ENCODE results near the gene CCNL2.

The CCNL2 gene

DNA sequence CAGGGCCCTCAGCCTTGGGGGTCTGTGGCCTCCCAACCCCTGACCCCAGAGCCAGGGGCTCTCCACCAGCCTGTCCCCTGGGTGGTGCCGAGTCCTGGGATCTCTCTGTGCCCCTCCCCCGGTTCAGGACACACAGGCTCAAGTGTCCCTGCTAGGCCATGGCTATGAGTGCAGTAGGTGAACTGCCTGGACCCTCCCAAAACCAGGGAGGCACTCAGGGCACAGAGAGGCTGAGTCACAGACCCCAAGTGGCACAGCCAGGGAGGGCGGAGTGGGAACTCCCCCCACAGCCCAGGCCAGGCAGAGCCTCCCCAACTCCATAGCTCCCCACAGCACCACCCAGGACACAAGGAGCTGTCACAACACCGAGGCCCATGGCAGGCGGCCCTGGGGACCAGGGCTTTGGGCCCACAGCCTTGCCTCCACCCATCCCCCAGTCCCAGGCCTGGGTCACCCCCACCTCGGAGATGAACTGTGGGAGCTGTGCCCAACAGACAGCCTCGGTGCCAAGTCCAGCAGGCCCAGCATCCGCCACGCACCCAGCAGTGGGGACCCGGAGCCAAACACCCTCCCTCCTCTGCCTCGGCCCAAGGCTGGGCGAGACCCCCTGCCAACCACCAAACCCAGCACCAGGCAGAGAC is 53.2 kb downstream of the CCNL2 start:
- DNase-seq (ENCODE audit: extremely low read depth in 1 of 2, low read depth in 1 of 2) = no peak

DNA sequence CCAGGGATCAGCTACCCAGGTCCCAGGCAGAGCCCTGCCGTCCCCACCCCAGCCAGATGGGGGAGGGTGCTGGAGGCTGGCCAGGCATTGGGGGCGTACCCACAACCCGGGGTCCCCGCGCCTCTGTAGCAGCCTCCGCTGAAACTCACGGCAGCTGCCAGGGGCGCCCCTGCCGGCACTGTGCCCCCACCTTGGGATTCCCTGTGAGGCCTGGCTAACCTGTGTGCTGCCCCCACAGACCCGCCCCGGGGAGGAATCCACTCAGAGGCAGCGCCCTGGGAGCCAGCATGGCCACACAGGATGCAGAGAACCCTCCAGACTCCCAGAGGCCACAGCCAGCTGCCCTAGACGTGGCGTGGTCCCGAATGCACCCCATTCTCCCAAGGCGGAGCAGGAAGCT is 53.8 kb downstream of the CCNL2 start:
- DNase-seq (ENCODE audit: extremely low read depth in 1 of 2, low read depth in 1 of 2) = no peak

DNA sequence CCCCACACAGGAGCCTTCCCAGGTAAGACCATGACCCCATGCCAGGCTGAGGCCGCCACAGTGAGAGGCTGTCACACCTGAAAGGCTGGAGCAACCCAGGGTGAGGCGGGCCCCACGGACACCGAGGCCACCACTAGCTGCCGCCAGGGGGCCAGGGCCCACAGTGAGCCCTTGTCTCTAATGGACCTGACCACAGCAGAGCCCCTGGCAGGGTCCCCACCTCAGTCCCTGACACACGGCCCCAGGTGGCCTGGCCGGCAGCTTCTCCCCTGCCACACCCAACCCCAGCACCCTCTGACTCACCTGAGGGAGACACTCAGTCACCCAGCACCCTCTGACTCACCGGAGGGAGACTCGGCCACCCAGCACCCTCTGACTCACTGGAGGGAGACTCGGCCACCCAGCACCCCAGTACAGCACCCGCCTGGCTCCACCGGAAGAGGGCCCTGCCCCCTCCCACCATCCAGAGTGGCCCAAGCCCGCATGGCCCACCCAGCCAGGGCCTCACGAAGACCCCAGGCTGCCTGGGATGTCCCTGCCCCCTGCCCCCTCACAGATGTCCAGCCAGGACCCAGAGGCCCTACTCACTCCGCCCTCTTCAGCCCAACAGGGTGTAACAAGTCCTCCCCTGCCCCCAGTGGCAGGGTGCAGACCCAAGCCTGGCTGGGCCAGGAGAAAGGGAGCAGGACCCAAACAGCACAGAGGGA is 54.3 kb downstream of the CCNL2 start:
- DNase-seq (ENCODE audit: extremely low read depth in 1 of 2, low read depth in 1 of 2) = no peak

DNA sequence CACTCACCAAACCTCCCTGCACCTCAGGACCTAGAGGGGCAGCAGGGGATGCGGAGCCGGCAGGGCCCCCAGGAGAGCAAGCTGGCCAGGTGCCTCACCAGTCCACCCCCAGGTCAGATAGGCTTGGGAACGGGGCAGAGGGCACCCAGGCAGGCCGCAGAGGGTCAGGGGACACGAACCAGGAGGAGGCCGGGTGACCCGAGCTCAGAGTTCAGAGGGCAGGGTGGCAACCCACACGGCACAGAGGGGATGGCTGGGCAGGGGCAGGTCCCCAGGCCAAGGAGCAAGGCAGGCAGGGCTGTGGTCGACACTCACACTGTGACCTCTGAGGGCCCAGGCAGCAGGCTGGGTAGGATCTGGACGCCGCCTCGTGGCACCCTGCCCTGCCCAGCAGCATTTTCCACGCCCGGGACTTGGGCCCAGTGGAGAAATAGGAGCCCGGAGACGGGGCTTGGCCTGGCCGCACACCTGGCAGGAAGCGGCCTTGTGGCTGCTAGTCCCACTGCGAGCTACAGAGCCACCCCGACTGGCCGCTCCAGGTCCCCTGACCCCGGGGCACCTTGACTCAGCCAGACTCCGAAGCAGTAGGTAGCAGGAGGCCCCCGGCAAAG is 55.2 kb downstream of the CCNL2 start:
- no peak for DNase-seq (ENCODE audit: extremely low read depth in 1 of 2, low read depth in 1 of 2)

DNA sequence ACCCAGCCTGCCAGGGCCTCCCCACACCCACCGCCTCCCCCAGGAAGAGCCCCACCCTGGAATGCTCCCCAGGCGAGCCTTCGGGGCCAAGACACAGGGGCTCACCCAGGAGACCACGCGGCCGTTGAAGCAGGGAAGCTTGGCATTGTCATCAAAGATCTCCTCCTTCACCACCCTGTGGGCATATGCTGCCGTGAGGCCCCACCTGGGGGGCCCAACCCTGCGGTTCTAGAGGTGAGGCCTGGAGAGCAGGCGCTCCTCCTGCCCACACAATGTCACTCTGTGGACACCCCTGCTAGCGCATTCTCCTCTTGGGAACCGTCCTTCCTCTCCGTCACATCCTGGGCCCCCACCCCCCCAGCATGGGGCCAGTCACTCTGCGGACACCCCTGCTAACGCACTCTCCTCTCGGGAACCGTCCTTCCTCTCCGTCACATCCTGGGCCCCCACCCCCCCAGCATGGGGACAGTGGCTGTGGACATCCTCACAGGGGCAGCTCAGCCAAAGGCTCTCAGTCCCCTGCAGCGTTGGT is 56.5 kb downstream of the CCNL2 start:
- no peak for DNase-seq (ENCODE audit: extremely low read depth in 1 of 2, low read depth in 1 of 2)

DNA sequence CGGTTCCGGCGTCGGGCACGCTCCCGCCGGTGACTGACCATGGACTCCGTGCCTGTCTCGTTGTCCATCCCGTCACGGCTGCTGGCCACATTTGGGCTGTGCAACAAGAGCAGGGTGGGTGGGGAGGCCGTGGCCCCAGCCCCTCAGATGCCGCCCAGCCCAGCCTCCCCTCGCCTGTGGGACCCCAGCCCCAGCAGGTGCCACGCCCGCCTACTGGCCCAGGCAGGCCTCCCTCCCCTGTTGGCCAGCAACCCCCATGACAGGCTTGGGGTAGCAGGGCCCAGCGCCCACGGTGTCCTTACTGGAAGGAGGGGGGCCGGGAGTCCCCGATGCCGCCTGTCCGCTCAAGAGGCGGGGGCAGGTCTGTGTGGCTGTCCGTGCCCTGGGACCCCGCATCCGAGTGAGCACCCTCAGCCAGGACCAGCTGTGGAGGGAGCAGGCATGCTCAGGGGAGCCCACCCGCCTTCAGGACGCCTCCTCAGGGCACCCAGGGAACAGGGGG is 57.0 kb downstream of the CCNL2 start:
- no peak for DNase-seq (ENCODE audit: extremely low read depth in 1 of 2, low read depth in 1 of 2)

DNA sequence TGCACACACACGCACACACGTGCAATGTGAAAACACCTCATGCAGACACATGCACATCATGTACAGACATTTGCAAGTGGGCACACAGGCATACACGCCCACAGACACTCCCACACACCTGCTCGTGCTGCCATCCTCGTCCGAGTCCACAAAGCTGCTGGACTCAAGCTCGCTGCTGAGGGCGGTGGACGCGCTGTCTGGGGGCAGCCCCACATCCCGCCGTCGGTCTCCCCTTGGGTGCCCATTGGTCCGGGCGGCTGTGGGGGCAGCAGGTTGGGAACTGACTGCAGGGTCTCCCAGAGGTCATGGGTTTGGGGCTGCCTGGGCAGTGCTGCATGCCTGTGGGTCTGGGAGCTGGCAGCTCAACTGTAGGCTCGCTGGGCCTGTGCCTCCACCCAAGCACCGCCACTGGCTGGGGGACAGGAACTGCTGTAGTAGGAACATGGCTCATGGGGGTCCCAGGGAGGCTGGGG is 57.5 kb downstream of the CCNL2 start:
- DNase-seq (ENCODE audit: extremely low read depth in 1 of 2, low read depth in 1 of 2) = no peak

DNA sequence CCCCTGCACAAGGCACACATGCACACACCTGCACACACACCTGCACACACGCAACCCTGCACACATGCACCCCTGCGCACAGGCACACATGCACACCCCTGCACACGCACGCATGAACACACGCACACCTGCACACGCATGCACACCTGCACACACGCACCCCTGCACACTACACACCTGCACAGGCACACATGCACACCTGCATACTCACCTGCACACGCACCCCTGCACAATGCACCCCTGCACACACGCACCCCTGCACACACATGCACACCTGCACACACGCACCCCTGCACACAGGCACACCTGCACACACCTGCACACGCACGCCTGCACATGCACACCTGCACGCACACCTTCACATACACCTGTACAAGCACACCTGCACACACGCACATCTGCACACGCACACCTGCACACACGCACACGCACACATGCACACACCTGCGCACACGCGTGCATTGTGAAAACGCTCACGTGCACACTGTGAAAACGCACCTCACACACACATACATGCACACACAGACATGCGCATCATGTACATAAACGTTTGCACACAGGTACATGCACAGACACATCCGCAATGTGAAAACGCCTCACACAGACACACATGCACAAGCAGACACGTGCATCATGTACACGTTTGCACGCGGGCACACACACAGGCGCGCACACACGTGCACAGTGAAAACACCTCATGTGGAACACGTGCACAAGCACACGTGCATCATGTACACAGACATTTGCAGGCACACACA is 58.2 kb downstream of the CCNL2 start:
- no peak for DNase-seq (ENCODE audit: extremely low read depth in 1 of 2, low read depth in 1 of 2)

DNA sequence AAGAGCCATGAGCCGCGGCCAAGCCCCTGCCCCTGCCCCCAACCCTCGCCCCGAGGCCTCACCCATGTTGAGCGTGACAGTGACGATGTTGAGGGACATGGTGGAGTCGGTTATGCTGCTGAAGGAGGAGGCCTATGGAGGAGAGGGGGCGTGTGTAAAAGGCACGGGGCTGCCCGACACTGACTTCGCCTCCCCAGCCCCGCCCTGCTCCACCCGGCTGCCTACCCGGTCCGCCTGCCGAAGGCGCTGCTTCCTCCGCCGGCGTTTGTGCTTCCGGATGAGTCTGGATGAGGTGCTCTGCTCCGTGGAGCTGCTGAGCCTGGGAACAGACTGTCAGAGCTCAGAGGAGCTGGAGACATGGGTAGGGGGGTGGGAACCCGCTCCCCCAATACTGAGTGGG is 59.0 kb downstream of the CCNL2 start:
- no peak for DNase-seq (ENCODE audit: extremely low read depth in 1 of 2, low read depth in 1 of 2)

DNA sequence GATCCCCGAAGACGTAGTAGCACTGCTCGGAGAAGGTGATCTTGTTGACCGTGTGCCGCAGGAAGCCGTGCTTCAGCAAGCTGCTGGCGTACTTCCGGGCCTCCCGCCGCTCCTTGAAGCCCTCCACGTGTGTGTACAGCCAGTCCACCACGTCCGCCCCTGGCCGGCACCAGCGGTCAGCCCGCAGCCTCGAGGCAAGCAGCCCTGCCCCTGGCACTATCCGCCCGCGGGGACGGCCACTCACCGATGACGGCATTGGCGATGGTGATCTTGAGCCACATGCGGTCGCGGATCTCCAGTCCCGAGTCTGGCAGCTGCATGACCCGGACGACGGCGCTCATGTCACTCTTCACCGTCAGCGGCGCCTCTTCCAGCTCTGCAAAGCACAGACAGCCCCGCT is 60.9 kb downstream of the CCNL2 start:
- DNase-seq (ENCODE audit: extremely low read depth in 1 of 2, low read depth in 1 of 2) = no peak

DNA sequence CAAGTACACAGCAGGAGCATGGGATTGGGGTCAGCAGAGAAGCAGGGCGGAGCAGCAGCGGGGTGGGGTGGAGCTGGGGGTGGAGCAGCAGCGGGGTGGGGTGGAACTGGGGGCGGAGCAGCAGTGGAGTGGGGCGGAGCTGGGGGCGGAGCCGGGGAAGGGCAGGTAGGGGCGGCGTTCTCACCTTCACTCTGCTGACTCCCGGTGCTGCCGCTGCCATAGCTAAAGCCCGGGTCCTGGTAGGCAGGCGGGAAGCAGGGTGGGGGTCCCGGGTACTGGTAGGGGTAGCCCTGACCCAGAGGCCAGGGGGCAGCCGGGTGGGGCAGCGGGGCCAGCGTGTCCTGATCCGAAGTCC is 61.4 kb downstream of the CCNL2 start:
- no peak for DNase-seq (ENCODE audit: extremely low read depth in 1 of 2, low read depth in 1 of 2)

DNA sequence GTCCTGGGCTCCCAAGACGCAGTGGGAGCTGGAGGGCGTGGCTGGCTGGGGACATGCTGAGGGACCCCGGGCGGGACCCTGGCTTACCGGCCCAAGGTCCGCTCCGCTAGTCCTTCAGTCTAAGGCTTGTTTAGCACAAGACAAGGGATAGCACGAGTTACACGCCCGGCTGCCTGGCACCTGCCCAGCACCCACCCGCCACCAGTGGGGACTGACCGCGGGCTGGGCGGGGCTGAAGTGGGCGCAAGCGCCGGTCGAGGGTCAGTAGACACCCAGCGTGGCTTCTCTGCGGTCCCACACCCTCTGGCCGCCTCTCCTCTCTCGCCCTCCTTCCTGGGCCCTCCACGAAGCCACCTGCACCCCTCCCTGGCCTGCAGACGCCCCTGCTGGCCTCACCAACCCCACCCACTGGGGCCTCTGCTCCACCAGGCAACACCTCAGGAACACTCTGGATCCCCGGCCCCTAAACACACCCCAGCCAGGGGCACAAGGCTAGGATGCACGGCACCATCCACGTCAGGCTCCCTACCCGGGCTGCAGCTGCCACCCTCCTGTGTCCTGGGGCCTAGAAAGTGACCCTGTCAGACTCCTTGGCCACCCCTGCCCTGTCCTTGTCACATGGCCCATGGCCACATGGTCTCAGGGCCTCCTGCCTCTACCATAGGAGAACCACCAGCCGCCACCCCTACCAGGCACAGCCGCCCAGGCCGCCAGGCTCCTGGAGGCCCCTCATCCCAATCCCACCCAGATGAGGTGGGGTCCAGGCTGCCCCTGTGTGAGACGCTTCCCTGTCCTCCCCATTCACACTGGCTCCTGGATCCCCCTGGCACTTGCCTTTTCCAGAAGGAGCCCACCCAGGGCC is 62.0 kb downstream of the CCNL2 start:
- DNase-seq (ENCODE audit: extremely low read depth in 1 of 2, low read depth in 1 of 2) = no peak

DNA sequence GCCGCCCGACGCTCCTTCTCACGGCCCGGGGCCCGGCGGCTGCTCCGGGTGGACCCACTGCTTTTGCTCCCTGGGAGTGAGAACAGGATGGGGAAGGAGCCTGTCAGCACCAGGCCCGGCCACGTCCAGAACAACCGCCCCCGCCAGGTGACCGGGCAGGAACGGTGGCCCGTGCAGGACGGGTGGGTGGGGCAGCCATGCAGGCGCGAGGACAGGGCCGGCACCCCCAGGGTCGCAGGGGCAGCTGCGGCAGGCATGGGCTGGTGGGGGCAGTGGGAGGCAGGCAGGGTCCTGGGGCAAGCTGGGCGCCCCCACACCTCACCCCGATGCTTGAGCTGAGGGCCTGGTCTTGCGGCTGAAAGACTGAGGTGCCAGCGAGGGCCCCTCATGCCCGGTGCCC is 62.7 kb downstream of the CCNL2 start:
- DNase-seq (ENCODE audit: extremely low read depth in 1 of 2, low read depth in 1 of 2) = no peak

DNA sequence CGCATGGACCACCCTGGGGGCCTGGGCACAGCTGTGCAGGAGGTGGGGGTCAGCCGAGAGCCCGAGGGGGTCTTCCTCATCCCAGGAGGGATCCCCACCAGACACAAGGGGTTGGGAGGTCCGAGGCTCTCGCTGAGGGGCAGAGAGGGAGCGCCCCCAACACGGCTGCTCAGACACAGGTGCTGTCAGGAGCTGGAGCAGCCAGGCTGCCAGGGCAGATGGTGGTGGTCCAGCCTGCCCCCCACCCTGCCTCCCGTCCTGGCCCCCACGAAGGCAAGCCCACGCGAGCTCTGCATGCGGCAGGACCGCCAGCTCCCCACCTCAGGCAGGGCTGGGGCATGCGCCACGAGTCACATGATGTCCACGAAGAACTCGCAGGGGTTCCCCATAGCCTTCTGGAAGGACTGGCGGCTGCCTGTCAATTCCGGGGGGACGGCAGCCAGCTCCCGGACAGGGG is 63.3 kb downstream of the CCNL2 start:
- no peak for DNase-seq (ENCODE audit: extremely low read depth in 1 of 2, low read depth in 1 of 2)

All from activated CD8-positive, alpha-beta memory T cell treated with anti-CD3 and anti-CD28 coated beads for 1 hour (primary cell).